T-cell (primary cell): Measurements from ENCODE around the gene LCT. TPM values are rescaled to one million over a fixed set of nuclear protein-coding genes. Genes with fewer than 3 reads are reported as not detected.

ENCODE experiments used
- ATAC-seq, 4 experiments: fragments of 200-7000 bp in 3 of 4; fragments of 150-1000 bp in 1 of 4; cut with Tn5 transposase; replicated peaks in 1 of 4; 1 replicate in 3 of 4; 2 replicates in 1 of 4; pipeline ENCODE4 v1.10.0; 2021; ENCODE audit warnings: moderate library complexity in 3 of 4, mild to moderate bottlenecking in 2 of 4, moderate number of reproducible peaks in 1 of 4
- CTCF ChIA-PET, 2 donors: fragments of 300-600 bp; sonication (Branson Sonifier 250); formaldehyde crosslinking; loops; one replicate each; lab custom pipeline; 2022; ENCODE audit warnings: antibody characterized with exemption in 2 of 2; lab: Charles Lee
- POLR2A ChIA-PET, 2 donors: fragments of 300-600 bp; sonication (Branson Sonifier 250); formaldehyde crosslinking; loops; one replicate each; lab custom pipeline; 2022; ENCODE audit warnings: antibody characterized with exemption in 2 of 2; lab: Charles Lee
- DNase-seq, 35 experiments: peaks; one replicate each; pipeline versions ENCODE4 v3.0.0 to v3.0.0-alpha.2; 2013 to 2023
- H3K27ac ChIP-seq: one replicate; pipeline ENCODE4 v1.5.1; 2013; ENCODE audit warnings: low read length
- H3K27me3 ChIP-seq, 2 experiments: replicated peaks in 1 of 2; 1 replicate in 1 of 2; 2 replicates in 1 of 2; pipeline versions ENCODE4 v1.6.1 to v1.7.0; 2013; ENCODE audit warnings: low read length in 1 of 2, mixed read lengths in 1 of 2; ENCODE audit not compliant: control insufficient read depth in 2 of 2, insufficient read depth in 2 of 2; ENCODE audit errors: extremely low read depth in 1 of 2
- H3K36me3 ChIP-seq, 2 donors: 1 replicate in 1 of 2; 2 replicates in 1 of 2; pipeline versions ENCODE4 v1.6.1 to v1.7.0; 2013; ENCODE audit warnings: low read length in 1 of 2; ENCODE audit not compliant: control insufficient read depth in 2 of 2, insufficient read depth in 1 of 2; ENCODE audit errors: extremely low read depth in 1 of 2
- H3K4me1 ChIP-seq, 2 experiments: 1 replicate in 1 of 2; 2 replicates in 1 of 2; pipeline versions ENCODE4 v1.6.1 to v1.7.0; 2013; ENCODE audit warnings: low read length in 2 of 2, mixed read lengths in 1 of 2; ENCODE audit not compliant: insufficient read depth in 2 of 2, control insufficient read depth in 1 of 2; ENCODE audit errors: extremely low read depth in 1 of 2
- H3K4me3 ChIP-seq, 2 donors: 1 replicate in 1 of 2; 2 replicates in 1 of 2; pipeline versions ENCODE4 v1.5.1 to v1.7.0; 2013; ENCODE audit warnings: mild to moderate bottlenecking in 2 of 2, low read length in 1 of 2, moderate library complexity in 1 of 2; ENCODE audit not compliant: control insufficient read depth in 1 of 2; ENCODE audit errors: extremely low read depth in 1 of 2
- H3K9me3 ChIP-seq: 2 replicates; pipeline ENCODE4 v1.7.0; 2013
- H3K27ac Mint-ChIP-seq, 2 donors: one replicate each; pipeline ENCODE4 v1.8.0; 2020 to 2021; ENCODE audit warnings: mild to moderate bottlenecking in 2 of 2, mixed read lengths in 2 of 2
- H3K27me3 Mint-ChIP-seq, 2 donors: one replicate each; pipeline ENCODE4 v1.8.0; 2021 to 2022; ENCODE audit warnings: mixed read lengths in 2 of 2
- H3K36me3 Mint-ChIP-seq: one replicate; pipeline ENCODE4 v1.8.0; 2021; ENCODE audit warnings: mixed read lengths
- H3K4me1 Mint-ChIP-seq, 3 donors: one replicate each; pipeline ENCODE4 v1.8.0; 2020 to 2022; ENCODE audit warnings: mixed read lengths in 3 of 3, mild to moderate bottlenecking in 1 of 3
- H3K4me3 Mint-ChIP-seq, 3 donors: one replicate each; pipeline ENCODE4 v1.8.0; 2020 to 2022; ENCODE audit warnings: mild to moderate bottlenecking in 3 of 3, mixed read lengths in 3 of 3, moderate library complexity in 3 of 3
- H3K9me3 Mint-ChIP-seq, 3 donors: one replicate each; pipeline ENCODE4 v1.8.0; 2020 to 2022; ENCODE audit warnings: mixed read lengths in 3 of 3
- WGBS: methylation state at CpG from one replicate; pipeline ENCODE4 v1.1.5; 2013; ENCODE audit warnings: missing lambda C conversion rate; ENCODE audit not compliant: insufficient coverage; 5-methylcytosine and 5-hydroxymethylcytosine counted together
- total RNA-seq, 35 experiments: library from RNA in 6 of 35; stranded (reverse) in 6 of 35; fragments of 120-200 nt in 1 of 35; gene quantifications; one replicate each; pipeline versions ENCODE4 v1.2.1 to v1.2.4 and lab custom pipeline; 2013 to 2026

The LCT gene
- total RNA-seq, 5 donors from 2014 or later (not counting 1 experiment from before 2014, with no cell fraction given): 0.03 to 0.26 (median 0.10) TPM

GRCh38 chr2:135843671-135844070, 6.7 kb upstream of the LCT start:
- CTCF ChIA-PET: no interaction called here
- H3K27ac Mint-ChIP-seq: no peak overlapping the region
- no peaks in the 10 kb centered on the region for H3K9me3 Mint-ChIP-seq

GRCh38 chr2:135840601-135841000, 3.6 kb upstream of the LCT start:
- H3K27ac ChIP-seq: no peak overlapping the region
- Mint-ChIP-seq H3K4me3 (no peak overlapping the region), H3K27ac (peak overlapping the region; percentile 26 to 45)

More at GRCh38 chr2:135843671-135844070, 6.7 kb upstream of the LCT start:
- Histone ChIP-seq H3K27ac (no peak overlapping the region), H3K4me3 (no peak overlapping the region), H3K9me3 (no peaks in the 10 kb centered on the region), H3K27me3 (no peaks in the 10 kb centered on the region), H3K36me3 (peaks cover 0 to 57% of the 10 kb centered on the region in 2 donors), H3K4me1 (peaks cover 2 to 3% of the 10 kb centered on the region in 2 experiments)
- peaks cover 58% of the 10 kb centered on the region for H3K36me3 Mint-ChIP-seq
- POLR2A ChIA-PET: interaction anchor here in 1 of 2 donors (0.6 kb wide), 1 partner anchor 483 kb away, joined by 3 read pairs; no protein-coding TSS in a partner anchor
- H3K4me3 Mint-ChIP-seq: no peak overlapping the region
- no peaks in the 10 kb centered on the region for H3K27me3 Mint-ChIP-seq
- DNase-seq (no peak), ATAC-seq (no peak)
- WGBS: 100% methylated on average over 1 of the region's 3 CpGs
- H3K4me1 Mint-ChIP-seq: peaks cover 8 to 14% (median 8%) of the 10 kb centered on the region in 3 donors

DNA sequence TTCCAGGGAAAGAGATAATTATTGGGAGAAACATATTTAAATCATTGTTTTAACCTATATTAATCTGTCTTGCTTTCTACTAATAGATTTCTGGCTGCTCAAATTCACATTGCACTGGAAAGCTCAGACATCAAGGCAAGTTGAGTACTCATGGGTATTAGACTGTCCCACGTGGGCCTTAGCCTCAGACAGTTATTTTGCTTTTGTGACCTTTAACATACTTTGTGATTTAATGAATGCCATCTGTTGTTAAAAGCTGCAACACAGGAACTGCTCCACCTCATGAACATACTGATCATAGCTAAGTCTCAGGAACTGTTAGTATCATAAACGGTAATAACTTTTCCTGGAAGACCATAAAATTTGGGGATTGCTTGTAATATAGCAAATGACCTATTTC, 2.7 kb upstream of the LCT start:
- Histone ChIP-seq H3K36me3 (peaks cover 0 to 28% of the 10 kb centered on the region in 2 donors), H3K4me3 (no peak overlapping the region), H3K27ac (no peak overlapping the region), H3K4me1 (peaks cover 2 to 3% of the 10 kb centered on the region in 2 experiments), H3K9me3 (no peaks in the 10 kb centered on the region), H3K27me3 (no peaks in the 10 kb centered on the region)
- ChIA-PET POLR2A (interaction anchor here in 1 of 2 donors (0.5 kb wide), 1 partner anchor 108 kb away, joined by 6 read pairs; no protein-coding TSS in a partner anchor), CTCF (interaction anchor here in 1 of 2 donors (0.6 to 0.7 kb wide), 2 partner anchors 15 to 1517 kb away, joined by 7 to 11 read pairs; no protein-coding TSS in a partner anchor)
- H3K4me1 Mint-ChIP-seq: peaks cover 13 to 25% (median 16%) of the 10 kb centered on the region in 3 donors
- no peak for ATAC-seq
- no peak for DNase-seq
- no peak overlapping the region for H3K27ac Mint-ChIP-seq
- H3K9me3 Mint-ChIP-seq: no peaks in the 10 kb centered on the region
- no CpG with 5 or more reads among the region's 2 CpGs for WGBS
- H3K36me3 Mint-ChIP-seq: peaks cover 38% of the 10 kb centered on the region
- no peaks in the 10 kb centered on the region for H3K27me3 Mint-ChIP-seq
- H3K4me3 Mint-ChIP-seq: no peak overlapping the region

More at GRCh38 chr2:135840601-135841000, 3.6 kb upstream of the LCT start:
- Mint-ChIP-seq H3K4me1 (peaks cover 12 to 23% (median 15%) of the 10 kb centered on the region in 3 donors), H3K36me3 (peaks cover 44% of the 10 kb centered on the region), H3K9me3 (no peaks in the 10 kb centered on the region), H3K27me3 (no peaks in the 10 kb centered on the region)
- no peak for DNase-seq
- peaks cover 2 to 3% of the 10 kb centered on the region in 2 experiments for H3K4me1 ChIP-seq
- POLR2A ChIA-PET: interaction anchor here in 1 of 2 donors (0.6 kb wide), 2 partner anchors 28 to 441 kb away, joined by 4 to 8 read pairs; no protein-coding TSS in a partner anchor
- WGBS: 71% methylated on average over 2 of the region's 2 CpGs
- H3K9me3 ChIP-seq: no peaks in the 10 kb centered on the region
- CTCF ChIA-PET: no interaction called here
- ATAC-seq: no peak
- peaks cover 0 to 35% of the 10 kb centered on the region in 2 donors for H3K36me3 ChIP-seq
- H3K4me3 ChIP-seq: no peak overlapping the region
- no peaks in the 10 kb centered on the region for H3K27me3 ChIP-seq

DNA sequence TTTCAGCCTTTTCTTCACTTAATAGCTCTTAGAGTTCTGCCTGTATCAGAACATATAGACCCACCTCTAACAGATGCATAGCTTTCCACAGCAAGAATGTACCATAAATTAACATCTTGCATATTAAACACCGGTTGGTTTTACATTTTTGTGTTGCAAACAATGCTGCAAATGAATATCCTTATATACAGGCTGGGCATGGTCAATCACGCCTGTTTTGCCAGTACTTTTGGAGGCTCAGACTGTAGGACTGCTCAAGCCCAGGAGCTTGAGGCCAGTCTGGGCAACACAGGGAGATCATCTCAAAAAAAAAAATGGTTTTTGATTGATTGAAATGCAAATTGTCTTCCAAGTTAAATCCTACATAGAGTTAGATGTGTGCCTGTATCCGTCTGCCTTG, 1.5 kb upstream of the LCT start:
- CTCF ChIA-PET: interaction anchor here in 1 of 2 donors (0.6 kb wide), 1 partner anchor 71 kb away, joined by 4 read pairs; no protein-coding TSS in a partner anchor
- 100% methylated on average over 2 of the region's 3 CpGs for whole genome bisulfite sequencing
- DNase-seq (no peak), ATAC-seq (no peak)
- no peaks in the 10 kb centered on the region for H3K9me3 Mint-ChIP-seq
- Histone ChIP-seq H3K4me1 (peaks cover 2 to 3% of the 10 kb centered on the region in 2 experiments), H3K27ac (no peak overlapping the region), H3K9me3 (no peaks in the 10 kb centered on the region), H3K27me3 (no peaks in the 10 kb centered on the region), H3K36me3 (peaks cover 0 to 17% of the 10 kb centered on the region in 2 donors), H3K4me3 (no peak overlapping the region)
- H3K27ac Mint-ChIP-seq: no peak overlapping the region
- H3K27me3 Mint-ChIP-seq: no peaks in the 10 kb centered on the region
- no peak overlapping the region for H3K4me3 Mint-ChIP-seq
- H3K4me1 Mint-ChIP-seq: peaks cover 13 to 25% (median 16%) of the 10 kb centered on the region in 3 donors
- H3K36me3 Mint-ChIP-seq: peaks cover 26% of the 10 kb centered on the region
- POLR2A ChIA-PET: interaction anchor here in 1 of 2 donors (0.8 kb wide), 1 partner anchor 95 kb away, joined by 3 read pairs; no protein-coding TSS in a partner anchor

- DNase-seq (no peak), ATAC-seq (no peak)
- H3K36me3 ChIP-seq: no peaks in the 10 kb centered on the region
- H3K4me3 ChIP-seq: no peak overlapping the region
- Mint-ChIP-seq H3K36me3 (no peaks in the 10 kb centered on the region), H3K27me3 (no peaks in the 10 kb centered on the region), H3K27ac (no peak overlapping the region), H3K4me1 (peaks cover 5 to 11% (median 8%) of the 10 kb centered on the region in 3 donors), H3K9me3 (no peaks in the 10 kb centered on the region), H3K4me3 (no peak overlapping the region)
- POLR2A ChIA-PET: no interaction called here
- no peaks in the 10 kb centered on the region for H3K4me1 ChIP-seq
- H3K27ac ChIP-seq: no peak overlapping the region
- 93% methylated on average over 6 of the region's 6 CpGs for WGBS
- no peaks in the 10 kb centered on the region for H3K27me3 ChIP-seq
- CTCF ChIA-PET: no interaction called here
- no peaks in the 10 kb centered on the region for H3K9me3 ChIP-seq
Measured at GRCh38 chr2:135832891-135833290, 4.1 kb downstream of the LCT start.

GRCh38 chr2:135831180-135831812, 5.7 kb downstream of the LCT start:
- Histone ChIP-seq H3K27ac (no peak overlapping the region), H3K27me3 (no peaks in the 10 kb centered on the region), H3K4me1 (no peaks in the 10 kb centered on the region), H3K4me3 (no peak overlapping the region), H3K36me3 (no peaks in the 10 kb centered on the region), H3K9me3 (no peaks in the 10 kb centered on the region)
- H3K27me3 Mint-ChIP-seq: no peaks in the 10 kb centered on the region
- no peak for ATAC-seq
- peaks cover 2 to 8% (median 3%) of the 10 kb centered on the region in 3 donors for H3K4me1 Mint-ChIP-seq
- no peaks in the 10 kb centered on the region for H3K9me3 Mint-ChIP-seq
- no peak overlapping the region for H3K4me3 Mint-ChIP-seq
- CTCF ChIA-PET: no interaction called here
- no peak for DNase-seq
- H3K27ac Mint-ChIP-seq: no peak overlapping the region
- POLR2A ChIA-PET: no interaction called here
- H3K36me3 Mint-ChIP-seq: no peaks in the 10 kb centered on the region
- 90% methylated on average over 11 of the region's 14 CpGs for WGBS
